GM15510 (cell line): ENCODE measurements around the gene VDAC1.

ENCODE experiments used
- POLR2A ChIP-seq: IDR thresholded peaks from 3 replicates; pipeline ENCODE4 v1.6.1; 2011; ENCODE audit warnings: borderline replicate concordance; ENCODE audit not compliant: insufficient read length; ENCODE audit errors: extremely low read depth

VDAC1 gene

GRCh38 chr5:134029156-134029555, 24.4 kb upstream of the VDAC1 start:
- no peak for TF ChIP-seq POLR2A

GRCh38 chr5:134028496-134028895, 23.7 kb upstream of the VDAC1 start:
- TF ChIP-seq POLR2A: no peak

- TF ChIP-seq POLR2A: no peak
Measured at GRCh38 chr5:134027288-134027615, 22.5 kb upstream of the VDAC1 start.

- no peak for TF ChIP-seq POLR2A
Measured at GRCh38 chr5:134026521-134027287, 21.9 kb upstream of the VDAC1 start.

- no peak for TF ChIP-seq POLR2A
Measured at GRCh38 chr5:134025786-134026185, 21.0 kb upstream of the VDAC1 start.

- no peak for TF ChIP-seq POLR2A
Measured at GRCh38 chr5:134024811-134025210, 20.0 kb upstream of the VDAC1 start.

GRCh38 chr5:134022333-134022732, 17.6 kb upstream of the VDAC1 start:
- TF ChIP-seq POLR2A: no peak

- TF ChIP-seq POLR2A: no peak
Measured at GRCh38 chr5:134020188-134020587, 15.4 kb upstream of the VDAC1 start.

- no peak for TF ChIP-seq POLR2A
Measured at GRCh38 chr5:134019636-134020035, 14.9 kb upstream of the VDAC1 start.

GRCh38 chr5:134018986-134019316, 14.2 kb upstream of the VDAC1 start:
- TF ChIP-seq POLR2A: no peak

- TF ChIP-seq POLR2A: no peak
Measured at GRCh38 chr5:134018154-134018985, 13.6 kb upstream of the VDAC1 start.

GRCh38 chr5:134008266-134008749, 3.5 kb upstream of the VDAC1 start:
- no peak for TF ChIP-seq POLR2A

- TF ChIP-seq POLR2A: no peak
Measured at GRCh38 chr5:134007581-134008265, 2.9 kb upstream of the VDAC1 start.

- no peak for TF ChIP-seq POLR2A
Measured at GRCh38 chr5:134006115-134006514, 1.3 kb upstream of the VDAC1 start.

GRCh38 chr5:134005417-134006061, 764 bp upstream of the VDAC1 start:
- peak; percentile 24 for TF ChIP-seq POLR2A
